HEK293 (cell line): ENCODE data around the gene PGAP6.

Experiments
- EGR2 ChIP-seq: fragments of 450-650 bp; formaldehyde crosslinking; IDR thresholded peaks from 2 replicates; pipeline ENCODE4 v1.5.1; 2016; ENCODE audit warnings: low read depth, missing biosample characterization, missing genetic modification characterization
- HOXA7 ChIP-seq: sonication (generic); formaldehyde crosslinking; IDR thresholded peaks from 2 replicates; pipeline ENCODE4 v1.8.1; 2022; ENCODE audit warnings: missing genetic modification reagents, borderline replicate concordance
- KLF1 ChIP-seq: fragments of 450-650 bp; formaldehyde crosslinking; IDR thresholded peaks from 2 replicates; pipeline ENCODE4 v1.5.1; 2016; ENCODE audit warnings: missing biosample characterization, missing genetic modification characterization
- REPIN1 ChIP-seq: fragments of 450-650 bp; formaldehyde crosslinking; IDR thresholded peaks from 2 replicates; pipeline ENCODE4 v1.5.1; 2017; ENCODE audit warnings: missing biosample characterization, missing genetic modification characterization, low read depth
- SETDB1 ChIP-seq: IDR thresholded peaks from one replicate; pipeline ENCODE4 v1.6.1; 2017; ENCODE audit warnings: mild to moderate bottlenecking, low read length, moderate library complexity, mixed read lengths; ENCODE audit not compliant: insufficient read length
- YY1 ChIP-seq: fragments of 450-650 bp; formaldehyde crosslinking; IDR thresholded peaks from 2 replicates; pipeline ENCODE4 v1.5.1; 2018; ENCODE audit warnings: missing biosample characterization, missing genetic modification characterization
- ZBTB10 ChIP-seq: fragments of 450-650 bp; formaldehyde crosslinking; IDR thresholded peaks from 2 replicates; pipeline ENCODE4 v1.5.1; 2016; ENCODE audit warnings: missing biosample characterization, missing genetic modification characterization
- ZFP69B ChIP-seq: fragments of 450-650 bp; formaldehyde crosslinking; IDR thresholded peaks from 2 replicates; pipeline ENCODE4 v1.5.1; 2016; ENCODE audit warnings: missing biosample characterization, missing genetic modification characterization
- ZNF10 ChIP-seq: fragments of 450-650 bp; formaldehyde crosslinking; IDR thresholded peaks from 2 replicates; pipeline ENCODE4 v1.5.1; 2017; ENCODE audit warnings: missing biosample characterization, missing genetic modification characterization
- ZNF133 ChIP-seq: fragments of 450-650 bp; formaldehyde crosslinking; IDR thresholded peaks from 2 replicates; pipeline ENCODE4 v1.5.1; 2016; ENCODE audit warnings: missing biosample characterization, missing genetic modification characterization
- ZNF202 ChIP-seq: fragments of 450-650 bp; formaldehyde crosslinking; IDR thresholded peaks from 2 replicates; pipeline ENCODE4 v1.5.1; 2016; ENCODE audit warnings: missing biosample characterization, missing genetic modification characterization, borderline replicate concordance
- ZNF280C ChIP-seq: fragments of 450-650 bp; formaldehyde crosslinking; IDR thresholded peaks from 2 replicates; pipeline ENCODE4 v1.5.1; 2016; ENCODE audit warnings: missing biosample characterization, missing genetic modification characterization
- ZNF280D ChIP-seq: fragments of 450-650 bp; formaldehyde crosslinking; IDR thresholded peaks from 2 replicates; pipeline ENCODE4 v1.5.1; 2016; ENCODE audit warnings: missing biosample characterization, missing genetic modification characterization
- ZNF311 ChIP-seq: fragments of 450-650 bp; formaldehyde crosslinking; IDR thresholded peaks from 2 replicates; pipeline ENCODE4 v1.5.1; 2017; ENCODE audit warnings: missing biosample characterization, missing genetic modification characterization, borderline replicate concordance
- ZNF341 ChIP-seq: fragments of 450-650 bp; formaldehyde crosslinking; IDR thresholded peaks from 2 replicates; pipeline ENCODE4; 2016; ENCODE audit warnings: low read depth, missing biosample characterization, missing genetic modification characterization
- ZNF366 ChIP-seq: fragments of 450-650 bp; formaldehyde crosslinking; conservative IDR thresholded peaks from 2 replicates; pipeline ENCODE4 v1.5.1; 2016; ENCODE audit warnings: missing biosample characterization, missing genetic modification characterization
- ZNF416 ChIP-seq: fragments of 450-650 bp; formaldehyde crosslinking; IDR thresholded peaks from 2 replicates; pipeline ENCODE4 v1.5.1; 2016; ENCODE audit warnings: missing biosample characterization, missing genetic modification characterization
- ZNF426 ChIP-seq: fragments of 450-650 bp; formaldehyde crosslinking; IDR thresholded peaks from 2 replicates; pipeline ENCODE4 v1.5.1; 2017; ENCODE audit warnings: missing biosample characterization, missing genetic modification characterization, mild to moderate bottlenecking, inconsistent platforms, moderate library complexity
- ZNF473 ChIP-seq: fragments of 450-650 bp; formaldehyde crosslinking; IDR thresholded peaks from 2 replicates; pipeline ENCODE4 v1.5.1; 2017; ENCODE audit warnings: missing biosample characterization, missing genetic modification characterization
- ZNF521 ChIP-seq: fragments of 450-650 bp; formaldehyde crosslinking; IDR thresholded peaks from 2 replicates; pipeline ENCODE4 v1.5.1; 2017; ENCODE audit warnings: missing biosample characterization, mild to moderate bottlenecking, missing genetic modification characterization
- ZNF626 ChIP-seq: fragments of 450-650 bp; sonication (Bioruptor Pico); formaldehyde crosslinking; IDR thresholded peaks from 2 replicates; pipeline ENCODE4 v1.5.1; 2018; ENCODE audit warnings: missing biosample characterization, missing genetic modification characterization, inconsistent platforms
- ZNF660 ChIP-seq: fragments of 450-650 bp; IDR thresholded peaks from 2 replicates; pipeline ENCODE4 v1.5.1; 2018; ENCODE audit warnings: missing biosample characterization, mild to moderate bottlenecking, missing genetic modification characterization
- ZNF677 ChIP-seq: fragments of 450-650 bp; IDR thresholded peaks from 2 replicates; pipeline ENCODE4 v1.5.0; 2018; ENCODE audit warnings: missing biosample characterization, mild to moderate bottlenecking, missing genetic modification characterization, moderate library complexity
- ZNF76 ChIP-seq: fragments of 450-650 bp; formaldehyde crosslinking; IDR thresholded peaks from 2 replicates; pipeline ENCODE4; 2016; ENCODE audit warnings: low read depth, missing biosample characterization, missing genetic modification characterization, borderline replicate concordance
- ZNF791 ChIP-seq: fragments of 450-650 bp; formaldehyde crosslinking; IDR thresholded peaks from 2 replicates; pipeline ENCODE4 v1.5.1; 2016; ENCODE audit warnings: missing biosample characterization, missing genetic modification characterization
- ZNF830 ChIP-seq: fragments of 450-650 bp; IDR thresholded peaks from 2 replicates; pipeline ENCODE4 v1.5.0; 2018; ENCODE audit warnings: missing biosample characterization, missing genetic modification characterization, low read depth, mild to moderate bottlenecking, moderate library complexity
- ZSCAN5A ChIP-seq: fragments of 450-650 bp; formaldehyde crosslinking; IDR thresholded peaks from 2 replicates; pipeline ENCODE4 v1.5.1; 2016; ENCODE audit warnings: missing biosample characterization, missing genetic modification characterization

Gene PGAP6

GRCh38 chr16:397736-398332 is 16.1 kb upstream of the PGAP6 start (continued):
- TF ChIP-seq ZSCAN5A (tag by site-specific recombination): no peak
- 0 out of 2 replicates have a peak, but pooled peaks have one; percentile 21 for TF ChIP-seq ZNF10 (tag by site-specific recombination)
- no peak for TF ChIP-seq EGR2 (tag by site-specific recombination)
- no peak for TF ChIP-seq ZNF660 (tag by site-specific recombination)
- no peak for TF ChIP-seq ZNF626 (tag by site-specific recombination)
- TF ChIP-seq ZNF521 (tag by site-specific recombination): no peak
- no peak for TF ChIP-seq ZNF280D
- no peak for TF ChIP-seq ZNF677 (tag by site-specific recombination)
- no peak for TF ChIP-seq SETDB1
- TF ChIP-seq ZNF830 (tag by site-specific recombination): no peak
- no peak for TF ChIP-seq ZNF366 (tag by site-specific recombination)
- 0 out of 2 replicates have a peak, but pooled peaks have one; percentile 13 for TF ChIP-seq ZNF341 (tag by site-specific recombination)
- TF ChIP-seq ZNF791 (tag by site-specific recombination): no peak
- TF ChIP-seq ZNF280C (tag by site-specific recombination): no peak
- TF ChIP-seq ZNF133 (tag by site-specific recombination): no peak
- TF ChIP-seq ZNF76 (tag by site-specific recombination): 0 out of 2 replicates have a peak, but pooled peaks have one; percentile 21
- TF ChIP-seq ZNF473: no peak
- TF ChIP-seq REPIN1 (tag by site-specific recombination): no peak
- no peak for TF ChIP-seq ZNF311 (tag by site-specific recombination)
- TF ChIP-seq YY1: no peak
- no peak for TF ChIP-seq KLF1 (tag by site-specific recombination)
- no peak for TF ChIP-seq ZFP69B (tag by site-specific recombination)
- no peak for TF ChIP-seq HOXA7 (CRISPR knock-in tag)
- TF ChIP-seq ZNF426: no peak
- TF ChIP-seq ZNF202 (tag by site-specific recombination): no peak
- no peak for TF ChIP-seq ZNF416 (tag by site-specific recombination)
- peak; percentile 52; the same call in 1 of the 2 replicates for TF ChIP-seq ZBTB10 (tag by site-specific recombination)
